SH-SY5Y (cell line): ENCODE data around the gene HPN.

ENCODE experiments used
- GATA2 ChIP-seq: IDR thresholded peaks from 2 replicates; pipeline ENCODE4 v1.6.1; 2011; ENCODE audit warnings: mild to moderate bottlenecking, low read depth, low read length
- GATA3 ChIP-seq: IDR thresholded peaks from 2 replicates; pipeline ENCODE4 v1.6.1; 2011; ENCODE audit warnings: low read depth, mild to moderate bottlenecking, low read length, moderate library complexity

- TF ChIP-seq GATA2 (no peak), GATA3 (no peak)
Measured at GRCh38 chr19:35052599-35053190, 11.2 kb downstream of the HPN start.
